ENCODE results near the gene CEP41. TPM values are rescaled to one million over a fixed set of nuclear protein-coding genes. Genes with fewer than 3 reads are reported as not detected.

The CEP41 gene
- polyA plus RNA-seq, 1 donor (not counting 4 experiments of a cell fraction or from before 2014, with no cell fraction given): 13.4 TPM

DNA sequence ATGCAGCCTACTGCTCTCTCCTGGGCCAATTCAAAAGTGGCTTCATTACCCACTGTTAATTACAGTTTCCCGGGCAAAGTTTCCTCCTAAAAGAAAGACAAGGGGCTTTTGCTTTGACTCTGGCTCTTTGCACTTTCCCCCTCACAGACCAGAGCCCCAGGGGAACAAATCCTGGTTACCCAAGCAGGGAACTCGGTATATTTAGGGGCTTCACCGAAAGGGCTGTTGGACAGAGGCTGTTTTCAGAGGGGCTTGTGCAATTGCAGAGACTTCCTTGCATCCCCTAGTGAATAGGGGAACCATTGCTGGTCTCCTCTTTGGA lies 53.5 kb downstream of the CEP41 start:
- Histone ChIP-seq H4K20me1 (ENCODE audit: control insufficient read depth, extremely low read depth, insufficient read depth, low read length) (no peaks in the 10 kb centered on the region), H3K27ac (ENCODE audit: control insufficient read depth, insufficient read depth, low read length) (no peak overlapping the region), H3K79me2 (ENCODE audit: control insufficient read depth, insufficient read depth, low read length) (no peaks in the 10 kb centered on the region), H3K9me3 (ENCODE audit: control insufficient read depth, low read depth, low read length) (no peaks in the 10 kb centered on the region), H3K9ac (ENCODE audit: control insufficient read depth, extremely low read depth, insufficient read depth, low read length) (no peak overlapping the region), H3K9me1 (ENCODE audit: control insufficient read depth, extremely low read depth, insufficient read depth, low read length) (no peaks in the 10 kb centered on the region), H3K4me2 (ENCODE audit: control insufficient read depth, extremely low read depth, insufficient read depth, low read depth, low read length) (no peak overlapping the region), H2AFZ (ENCODE audit: control insufficient read depth, low read length) (no peak overlapping the region), H3K4me1 (ENCODE audit: control insufficient read depth, extremely low read depth, insufficient read depth, low read length) (no peaks in the 10 kb centered on the region), H3K36me3 (ENCODE audit: control insufficient read depth in 2 of 2, extremely low read depth in 1 of 2, insufficient read depth in 2 of 2, low read length in 2 of 2) (no peaks in the 10 kb centered on the region), H3K27me3 (ENCODE audit: control insufficient read depth, extremely low read depth, insufficient read depth, low read length) (no peaks in the 10 kb centered on the region), H3K4me3 (ENCODE audit: control insufficient read depth in 2 of 3, extremely low read depth in 1 of 3, insufficient read depth in 2 of 3, low read depth in 1 of 3, low read length in 3 of 3) (no peak overlapping the region)
- TF ChIP-seq, protein P1, sequence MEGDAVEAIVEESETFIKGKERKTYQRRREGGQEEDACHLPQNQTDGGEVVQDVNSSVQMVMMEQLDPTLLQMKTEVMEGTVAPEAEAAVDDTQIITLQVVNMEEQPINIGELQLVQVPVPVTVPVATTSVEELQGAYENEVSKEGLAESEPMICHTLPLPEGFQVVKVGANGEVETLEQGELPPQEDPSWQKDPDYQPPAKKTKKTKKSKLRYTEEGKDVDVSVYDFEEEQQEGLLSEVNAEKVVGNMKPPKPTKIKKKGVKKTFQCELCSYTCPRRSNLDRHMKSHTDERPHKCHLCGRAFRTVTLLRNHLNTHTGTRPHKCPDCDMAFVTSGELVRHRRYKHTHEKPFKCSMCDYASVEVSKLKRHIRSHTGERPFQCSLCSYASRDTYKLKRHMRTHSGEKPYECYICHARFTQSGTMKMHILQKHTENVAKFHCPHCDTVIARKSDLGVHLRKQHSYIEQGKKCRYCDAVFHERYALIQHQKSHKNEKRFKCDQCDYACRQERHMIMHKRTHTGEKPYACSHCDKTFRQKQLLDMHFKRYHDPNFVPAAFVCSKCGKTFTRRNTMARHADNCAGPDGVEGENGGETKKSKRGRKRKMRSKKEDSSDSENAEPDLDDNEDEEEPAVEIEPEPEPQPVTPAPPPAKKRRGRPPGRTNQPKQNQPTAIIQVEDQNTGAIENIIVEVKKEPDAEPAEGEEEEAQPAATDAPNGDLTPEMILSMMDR (optimal IDR thresholded peaks at IDR 0.05 in 1 of 3, IDR thresholded peaks at IDR 0.05 in 1 of 3, conservative IDR thresholded peaks at IDR 0.05 in 1 of 3; ENCODE audit: extremely low read depth in 1 of 3, insufficient read depth in 2 of 3, low read length in 3 of 3): no peak
- no peak for TF ChIP-seq EZH2 (IDR thresholded peaks at IDR 0.05; ENCODE audit: low read length)
- dilution Hi-C loops (cut with MboI; ENCODE audit: extremely low pct_ligation_motif_present, low sequenced_read_pairs): no loop called here
- FAIRE-seq (no peak), DNase-seq (ENCODE audit: low read depth, low spot score) (no peak)

DNA sequence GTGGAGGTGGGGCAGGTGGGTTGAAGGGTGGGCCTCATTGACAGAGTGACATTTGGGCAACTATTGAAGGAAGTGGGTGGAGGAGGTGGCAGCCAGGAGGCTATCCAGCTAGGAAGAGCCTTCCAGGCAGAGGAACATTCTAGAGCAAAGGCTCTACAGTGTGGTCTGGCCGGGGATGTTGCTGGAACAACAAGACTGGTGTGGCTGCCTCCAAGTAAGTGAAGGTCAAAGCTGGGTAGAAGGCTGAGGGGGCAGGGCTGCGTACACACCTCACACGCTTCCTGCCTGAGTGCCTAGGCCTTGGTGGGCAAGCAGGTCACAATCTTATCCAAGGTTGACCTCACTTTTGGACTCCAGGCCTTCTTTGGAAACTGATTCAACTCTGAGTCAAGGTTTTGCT lies 53.9 kb downstream of the CEP41 start:
- H3K27me3 ChIP-seq (ENCODE audit: control insufficient read depth, extremely low read depth, insufficient read depth, low read length): no peaks in the 10 kb centered on the region
- no peaks in the 10 kb centered on the region for H3K9me3 ChIP-seq (ENCODE audit: control insufficient read depth, low read depth, low read length)
- no peak for TF ChIP-seq EZH2 (IDR thresholded peaks at IDR 0.05; ENCODE audit: low read length)
- TF ChIP-seq, protein P1 (optimal IDR thresholded peaks at IDR 0.05 in 1 of 3, IDR thresholded peaks at IDR 0.05 in 1 of 3, conservative IDR thresholded peaks at IDR 0.05 in 1 of 3; ENCODE audit: extremely low read depth in 1 of 3, insufficient read depth in 2 of 3, low read length in 3 of 3): no peak
- H3K9ac ChIP-seq (ENCODE audit: control insufficient read depth, extremely low read depth, insufficient read depth, low read length): no peak overlapping the region
- H2AFZ ChIP-seq (ENCODE audit: control insufficient read depth, low read length): no peak overlapping the region
- no peak for DNase-seq (ENCODE audit: low read depth, low spot score)
- H3K27ac ChIP-seq (ENCODE audit: control insufficient read depth, insufficient read depth, low read length): no peak overlapping the region
- no peaks in the 10 kb centered on the region for H3K9me1 ChIP-seq (ENCODE audit: control insufficient read depth, extremely low read depth, insufficient read depth, low read length)
- H3K36me3 ChIP-seq (ENCODE audit: control insufficient read depth in 2 of 2, extremely low read depth in 1 of 2, insufficient read depth in 2 of 2, low read length in 2 of 2): no peaks in the 10 kb centered on the region
- FAIRE-seq: no peak
- dilution Hi-C loops (cut with MboI; ENCODE audit: extremely low pct_ligation_motif_present, low sequenced_read_pairs): no loop called here
- H3K79me2 ChIP-seq (ENCODE audit: control insufficient read depth, insufficient read depth, low read length): no peaks in the 10 kb centered on the region
- H3K4me2 ChIP-seq (ENCODE audit: control insufficient read depth, extremely low read depth, insufficient read depth, low read depth, low read length): no peak overlapping the region
- no peak overlapping the region for H3K4me3 ChIP-seq (ENCODE audit: control insufficient read depth in 2 of 3, extremely low read depth in 1 of 3, insufficient read depth in 2 of 3, low read depth in 1 of 3, low read length in 3 of 3)
- no peaks in the 10 kb centered on the region for H4K20me1 ChIP-seq (ENCODE audit: control insufficient read depth, extremely low read depth, insufficient read depth, low read length)
- H3K4me1 ChIP-seq (ENCODE audit: control insufficient read depth, extremely low read depth, insufficient read depth, low read length): no peaks in the 10 kb centered on the region
